HepG2 (cell line): ENCODE data around the gene ZNF287. TPM values are rescaled to one million over a fixed set of nuclear protein-coding genes. Genes with fewer than 3 reads are reported as not detected.

Source experiments
- ATAC-seq: fragments of 200-7000 bp; cut with Tn5 transposase; 3 replicates; pipeline ENCODE4 v1.9.1; 2020; ENCODE audit warnings: mild to moderate bottlenecking, moderate library complexity
- BruUV-seq: library from RNA; stranded (reverse); fragments of 400-500 nt; replicated peaks from 2 replicates; lab custom pipeline; 2021; lab: Mats Ljungman, UMichigan
- CTCF ChIA-PET: fragments of 300-600 bp; formaldehyde crosslinking; extraction: SDS; loops from one replicate; lab custom pipeline; 2021; ENCODE audit warnings: low total read pairs, inconsistent platforms, low intra/inter-chr PET ratio; lab: Yijun Ruan, JAX
- POLR2A ChIA-PET: fragments of 350-600 bp; sonication (Branson Sonifier 250); formaldehyde crosslinking; loops from one replicate; lab custom pipeline; 2020; ENCODE audit warnings: antibody characterized with exemption, inconsistent platforms; lab: Yijun Ruan, JAX
- DNase-seq: peaks from one replicate; pipeline ENCODE4 v3.0.0-alpha.2; 2015; ENCODE audit warnings: low spot score
- FAIRE-seq: peaks from 3 replicates; lab custom pipeline; 2011; peaks lifted over from hg19 to GRCh38; lab: Jason Lieb, UNC
- H2AFZ ChIP-seq: one replicate; pipeline ENCODE4 v1.6.1; 2011; ENCODE audit warnings: low read length, inconsistent platforms
- H3K27ac ChIP-seq: fragments of 300-600 bp; 3 replicates; pipeline ENCODE4 v1.8.0; 2011; ENCODE audit warnings: mixed run types, mild to moderate bottlenecking, mixed read lengths, low read length, inconsistent platforms; ENCODE audit not compliant: insufficient read depth; ENCODE audit errors: extremely low read length
- H3K27me3 ChIP-seq, 2 experiments: fragments of 200-600 bp in 1 of 2; 2 replicates in 1 of 2; 3 replicates in 1 of 2; pipeline versions ENCODE4 v1.6.0 to v1.8.0; 2011; ENCODE audit warnings: low read length in 2 of 2, mild to moderate bottlenecking in 2 of 2, moderate library complexity in 2 of 2, inconsistent platforms in 1 of 2; ENCODE audit not compliant: insufficient read depth in 2 of 2, control insufficient read depth in 1 of 2
- H3K36me3 ChIP-seq, 2 experiments: fragments of 200-600 bp in 1 of 2; replicated peaks in 1 of 2; 2 replicates in 1 of 2; 3 replicates in 1 of 2; pipeline versions ENCODE4 v1.5.1 to v1.8.0; 2011; ENCODE audit warnings: low read length in 2 of 2, inconsistent platforms in 1 of 2; ENCODE audit not compliant: insufficient read depth in 2 of 2, control insufficient read depth in 1 of 2
- H3K4me1 ChIP-seq: 2 replicates; pipeline ENCODE4 v1.5.1; 2012; ENCODE audit warnings: low read length, inconsistent platforms; ENCODE audit not compliant: insufficient read depth
- H3K4me2 ChIP-seq: 2 replicates; pipeline ENCODE4 v1.6.0; 2011; ENCODE audit warnings: low read depth, low read length, inconsistent platforms
- H3K4me3 ChIP-seq, 3 experiments: fragments of 200-600 bp in 1 of 3; sonication (generic), shearing (Covaris generic) in 1 of 3; replicated peaks in 1 of 3; 2 replicates each; pipeline ENCODE4 v1.5.1; 2011 to 2016; ENCODE audit warnings: low read length in 3 of 3, inconsistent platforms in 2 of 3, low read depth in 2 of 3, mild to moderate bottlenecking in 2 of 3, control low read depth in 1 of 3, mixed read lengths in 1 of 3; ENCODE audit not compliant: insufficient read depth in 1 of 3
- H3K79me2 ChIP-seq: one replicate; pipeline ENCODE4 v1.6.1; 2011; ENCODE audit warnings: low read length, inconsistent platforms; ENCODE audit not compliant: insufficient read depth
- H3K9ac ChIP-seq: 2 replicates; pipeline ENCODE4 v1.6.0; 2011; ENCODE audit warnings: mild to moderate bottlenecking, low read depth, low read length, inconsistent platforms; ENCODE audit not compliant: insufficient read depth
- H3K9me3 ChIP-seq: 2 replicates; pipeline ENCODE4 v1.5.1; 2012; ENCODE audit warnings: mild to moderate bottlenecking, low read length
- H4K20me1 ChIP-seq: 2 replicates; pipeline ENCODE4 v1.6.0; 2011; ENCODE audit warnings: inconsistent platforms, mild to moderate bottlenecking, low read length, moderate library complexity; ENCODE audit not compliant: insufficient read depth
- DR1 ChIP-seq: sonication (generic); formaldehyde crosslinking; IDR thresholded peaks from 2 replicates; pipeline ENCODE4 v1.8.0; 2021; ENCODE audit warnings: mild to moderate bottlenecking, missing genetic modification reagents, inconsistent platforms
- ETV6 ChIP-seq: sonication (generic); formaldehyde crosslinking; conservative IDR thresholded peaks from 2 replicates; pipeline ENCODE4 v1.4.0; 2020; ENCODE audit warnings: missing genetic modification reagents
- FLYWCH1 ChIP-seq: sonication (generic); formaldehyde crosslinking; IDR thresholded peaks from 2 replicates; pipeline ENCODE4 v1.8.1; 2023; ENCODE audit warnings: mild to moderate bottlenecking, missing genetic modification reagents
- KDM4B ChIP-seq: sonication (generic); formaldehyde crosslinking; IDR thresholded peaks from 2 replicates; pipeline ENCODE4 v1.4.0; 2020; ENCODE audit warnings: missing genetic modification reagents
- KLF11 ChIP-seq: IDR thresholded peaks from 2 replicates; pipeline ENCODE4 v1.6.1; 2016; ENCODE audit warnings: missing compliant biosample characterization
- NBN ChIP-seq: fragments of 450-650 bp; conservative IDR thresholded peaks from 2 replicates; pipeline ENCODE4 v1.6.1; 2017
- NR3C1 ChIP-seq: sonication (generic); formaldehyde crosslinking; IDR thresholded peaks from 2 replicates; pipeline ENCODE4 v1.4.0; 2020; ENCODE audit warnings: missing genetic modification reagents
- POGZ ChIP-seq: sonication (generic); formaldehyde crosslinking; IDR thresholded peaks from 2 replicates; pipeline ENCODE4 v1.4.0; 2020; ENCODE audit warnings: mild to moderate bottlenecking, missing genetic modification reagents
- RAD51 ChIP-seq: fragments of 450-650 bp; IDR thresholded peaks from 2 replicates; pipeline ENCODE4 v1.6.1; 2016; ENCODE audit warnings: borderline replicate concordance
- RNF2 ChIP-seq: fragments of 450-650 bp; conservative IDR thresholded peaks from 2 replicates; pipeline ENCODE4 v1.6.1; 2016; ENCODE audit warnings: low read depth
- SP140L ChIP-seq: sonication (generic); formaldehyde crosslinking; IDR thresholded peaks from 2 replicates; pipeline ENCODE4 v1.4.0; 2020; ENCODE audit warnings: missing genetic modification reagents, borderline replicate concordance
- ZBTB38 ChIP-seq: sonication (generic); formaldehyde crosslinking; IDR thresholded peaks from 2 replicates; pipeline ENCODE4 v1.5.1; 2020; ENCODE audit warnings: mild to moderate bottlenecking, missing genetic modification reagents
- ZIK1 ChIP-seq: sonication (generic); formaldehyde crosslinking; IDR thresholded peaks from 2 replicates; pipeline ENCODE4 v1.5.0; 2020; ENCODE audit warnings: mild to moderate bottlenecking, low read depth, missing genetic modification reagents, borderline replicate concordance
- ZNF10 ChIP-seq: sonication (generic); formaldehyde crosslinking; IDR thresholded peaks from 2 replicates; pipeline ENCODE4 v1.4.0; 2020; ENCODE audit warnings: mild to moderate bottlenecking, low read depth, missing genetic modification reagents, borderline replicate concordance
- ZNF143 ChIP-seq: sonication (generic); formaldehyde crosslinking; IDR thresholded peaks from 2 replicates; pipeline ENCODE4 v1.4.0; 2020; ENCODE audit warnings: missing genetic modification reagents
- ZNF549 ChIP-seq: sonication (generic); formaldehyde crosslinking; IDR thresholded peaks from 2 replicates; pipeline ENCODE4 v1.5.0; 2020; ENCODE audit warnings: missing genetic modification reagents
- ZNF562 ChIP-seq: sonication (generic); formaldehyde crosslinking; IDR thresholded peaks from 2 replicates; pipeline ENCODE4 v1.8.0; 2022; ENCODE audit warnings: missing genetic modification reagents, borderline replicate concordance
- WGBS: methylation state at CpG from one replicate; pipeline ENCODE4 v1.1.6; 2017; ENCODE audit warnings: low lambda C conversion rate; 5-methylcytosine and 5-hydroxymethylcytosine counted together
- in situ Hi-C: cut with HindIII; loops from 2 replicates; pipeline ENCODE4 v1.10.0; 2017; ENCODE audit warnings: low pct_unique_long_range_greater_than_20kb; ENCODE audit not compliant: extremely low pct_ligation_motif_present
- intact Hi-C: fragments of 100-400 bp; cut with micrococcal nuclease; formaldehyde crosslinking; loops from one replicate; pipeline ENCODE4 v1.10.0; 2022; ENCODE audit not compliant: unreplicated experiment
- polyA plus RNA-seq, 8 experiments: library from polyadenylated mRNA; depleted of rRNA in 3 of 8; stranded (reverse) in 7 of 8; unstranded in 1 of 8; fragments of >200 nt; fragmentation: Illumina TruSeq in 4 of 8; extraction: Trizol in 4 of 8; gene quantifications; 2 replicates each; pipeline versions ENCODE4 v1.2.1 to v1.2.3, GENCODE V29; 2011 to 2016; ENCODE audit warnings: low read depth in 4 of 8, missing spikeins in 1 of 8, mixed read lengths in 1 of 8; ENCODE audit not compliant: insufficient read depth in 1 of 8
- total RNA-seq, 5 experiments: library from RNA; depleted of rRNA; stranded (reverse); fragments of >200 nt; fragmentation: Illumina TruSeq; extraction: Trizol; gene quantifications; 2 replicates each; pipeline ENCODE4 v1.2.3, GENCODE V29; 2016; ENCODE audit warnings: low read depth in 1 of 5
- TF ChIP-seq, protein P1 (sequence below): sonication (generic); formaldehyde crosslinking; IDR thresholded peaks from 2 replicates; pipeline ENCODE4 v1.9.0; 2021; ENCODE audit warnings: missing genetic modification reagents, borderline replicate concordance
- TF ChIP-seq, protein P2 (sequence below): sonication (generic); formaldehyde crosslinking; conservative IDR thresholded peaks from 2 replicates; pipeline ENCODE4 v1.4.0; 2020; ENCODE audit warnings: mild to moderate bottlenecking, missing genetic modification reagents, moderate library complexity
- TF ChIP-seq, protein P3 (sequence below): sonication (generic); formaldehyde crosslinking; IDR thresholded peaks from 2 replicates; pipeline ENCODE4 v1.5.0; 2020; ENCODE audit warnings: missing genetic modification reagents

Gene ZNF287
- total and polyA plus RNA-seq, 2 of the 13 experiments (the other 11 are each of a cell fraction or from before 2014, with no cell fraction given) = 0.21 TPM; not detected in 1

DNA sequence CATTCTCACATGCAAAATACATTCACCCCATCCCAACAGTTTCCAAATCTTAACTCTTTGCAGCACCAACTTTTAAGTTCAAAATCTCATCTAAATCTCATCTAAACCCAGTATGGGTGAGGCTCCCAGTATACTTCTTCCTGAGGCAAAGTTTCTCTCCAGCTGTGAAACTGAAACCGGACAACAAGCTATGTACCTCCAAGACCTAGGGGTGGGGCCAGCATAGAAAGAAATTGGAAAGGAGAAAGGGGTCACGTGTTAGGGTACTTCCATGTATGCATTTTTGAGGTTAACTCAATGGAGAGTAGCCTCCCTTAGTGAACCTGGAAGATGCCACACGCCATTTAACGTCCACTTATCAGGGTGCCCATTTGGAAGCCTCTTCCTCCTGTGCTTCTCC, 53.1 kb downstream of the ZNF287 start:
- Histone ChIP-seq H3K36me3 (no peaks in the 10 kb centered on the region), H2AFZ (no peak overlapping the region), H3K4me2 (no peak overlapping the region), H3K9me3 (no peaks in the 10 kb centered on the region), H3K79me2 (no peaks in the 10 kb centered on the region), H3K27me3 (peaks cover 0 to 36% of the 10 kb centered on the region in 2 experiments; a peak in 3 of 5 replicates), H3K4me3 (no peak overlapping the region), H3K9ac (no peak overlapping the region), H3K4me1 (peaks cover 15% of the 10 kb centered on the region), H4K20me1 (no peaks in the 10 kb centered on the region), H3K27ac (no peak overlapping the region)
- ATAC-seq (no peak), FAIRE-seq (no peak), DNase-seq (no peak)
- intact Hi-C loops = no loop called here
- in situ Hi-C loops = no loop called here
- WGBS = 22% methylated on average over 4 of the region's 4 CpGs
- no peak for TF ChIP-seq ZNF143 (CRISPR knock-in tag)
- no peak for TF ChIP-seq ETV6 (CRISPR knock-in tag)
- TF ChIP-seq ZNF10 (CRISPR knock-in tag) = no peak
- no peak for TF ChIP-seq NR3C1 (CRISPR knock-in tag)
- TF ChIP-seq, protein P1, sequence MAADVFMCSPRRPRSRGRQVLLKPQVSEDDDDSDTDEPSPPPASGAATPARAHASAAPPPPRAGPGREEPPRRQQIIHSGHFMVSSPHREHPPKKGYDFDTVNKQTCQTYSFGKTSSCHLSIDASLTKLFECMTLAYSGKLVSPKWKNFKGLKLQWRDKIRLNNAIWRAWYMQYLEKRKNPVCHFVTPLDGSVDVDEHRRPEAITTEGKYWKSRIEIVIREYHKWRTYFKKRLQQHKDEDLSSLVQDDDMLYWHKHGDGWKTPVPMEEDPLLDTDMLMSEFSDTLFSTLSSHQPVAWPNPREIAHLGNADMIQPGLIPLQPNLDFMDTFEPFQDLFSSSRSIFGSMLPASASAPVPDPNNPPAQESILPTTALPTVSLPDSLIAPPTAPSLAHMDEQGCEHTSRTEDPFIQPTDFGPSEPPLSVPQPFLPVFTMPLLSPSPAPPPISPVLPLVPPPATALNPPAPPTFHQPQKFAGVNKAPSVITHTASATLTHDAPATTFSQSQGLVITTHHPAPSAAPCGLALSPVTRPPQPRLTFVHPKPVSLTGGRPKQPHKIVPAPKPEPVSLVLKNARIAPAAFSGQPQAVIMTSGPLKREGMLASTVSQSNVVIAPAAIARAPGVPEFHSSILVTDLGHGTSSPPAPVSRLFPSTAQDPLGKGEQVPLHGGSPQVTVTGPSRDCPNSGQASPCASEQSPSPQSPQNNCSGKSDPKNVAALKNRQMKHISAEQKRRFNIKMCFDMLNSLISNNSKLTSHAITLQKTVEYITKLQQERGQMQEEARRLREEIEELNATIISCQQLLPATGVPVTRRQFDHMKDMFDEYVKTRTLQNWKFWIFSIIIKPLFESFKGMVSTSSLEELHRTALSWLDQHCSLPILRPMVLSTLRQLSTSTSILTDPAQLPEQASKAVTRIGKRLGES (CRISPR knock-in tag) = no peak
- TF ChIP-seq SP140L (CRISPR knock-in tag) = no peak
- no peak for TF ChIP-seq KDM4B
- TF ChIP-seq DR1 (CRISPR knock-in tag) = no peak
- no peak for TF ChIP-seq ZBTB38 (CRISPR knock-in tag)
- TF ChIP-seq RNF2 = no peak
- TF ChIP-seq ZNF562 (CRISPR knock-in tag) = no peak
- TF ChIP-seq NBN = no peak
- TF ChIP-seq, protein P2, sequence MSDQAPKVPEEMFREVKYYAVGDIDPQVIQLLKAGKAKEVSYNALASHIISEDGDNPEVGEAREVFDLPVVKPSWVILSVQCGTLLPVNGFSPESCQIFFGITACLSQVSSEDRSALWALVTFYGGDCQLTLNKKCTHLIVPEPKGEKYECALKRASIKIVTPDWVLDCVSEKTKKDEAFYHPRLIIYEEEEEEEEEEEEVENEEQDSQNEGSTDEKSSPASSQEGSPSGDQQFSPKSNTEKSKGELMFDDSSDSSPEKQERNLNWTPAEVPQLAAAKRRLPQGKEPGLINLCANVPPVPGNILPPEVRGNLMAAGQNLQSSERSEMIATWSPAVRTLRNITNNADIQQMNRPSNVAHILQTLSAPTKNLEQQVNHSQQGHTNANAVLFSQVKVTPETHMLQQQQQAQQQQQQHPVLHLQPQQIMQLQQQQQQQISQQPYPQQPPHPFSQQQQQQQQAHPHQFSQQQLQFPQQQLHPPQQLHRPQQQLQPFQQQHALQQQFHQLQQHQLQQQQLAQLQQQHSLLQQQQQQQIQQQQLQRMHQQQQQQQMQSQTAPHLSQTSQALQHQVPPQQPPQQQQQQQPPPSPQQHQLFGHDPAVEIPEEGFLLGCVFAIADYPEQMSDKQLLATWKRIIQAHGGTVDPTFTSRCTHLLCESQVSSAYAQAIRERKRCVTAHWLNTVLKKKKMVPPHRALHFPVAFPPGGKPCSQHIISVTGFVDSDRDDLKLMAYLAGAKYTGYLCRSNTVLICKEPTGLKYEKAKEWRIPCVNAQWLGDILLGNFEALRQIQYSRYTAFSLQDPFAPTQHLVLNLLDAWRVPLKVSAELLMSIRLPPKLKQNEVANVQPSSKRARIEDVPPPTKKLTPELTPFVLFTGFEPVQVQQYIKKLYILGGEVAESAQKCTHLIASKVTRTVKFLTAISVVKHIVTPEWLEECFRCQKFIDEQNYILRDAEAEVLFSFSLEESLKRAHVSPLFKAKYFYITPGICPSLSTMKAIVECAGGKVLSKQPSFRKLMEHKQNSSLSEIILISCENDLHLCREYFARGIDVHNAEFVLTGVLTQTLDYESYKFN (CRISPR knock-in tag) = no peak
- no peak for TF ChIP-seq RAD51
- TF ChIP-seq ZIK1 (CRISPR knock-in tag) = no peak
- TF ChIP-seq KLF11 = no peak
- TF ChIP-seq, protein P3, sequence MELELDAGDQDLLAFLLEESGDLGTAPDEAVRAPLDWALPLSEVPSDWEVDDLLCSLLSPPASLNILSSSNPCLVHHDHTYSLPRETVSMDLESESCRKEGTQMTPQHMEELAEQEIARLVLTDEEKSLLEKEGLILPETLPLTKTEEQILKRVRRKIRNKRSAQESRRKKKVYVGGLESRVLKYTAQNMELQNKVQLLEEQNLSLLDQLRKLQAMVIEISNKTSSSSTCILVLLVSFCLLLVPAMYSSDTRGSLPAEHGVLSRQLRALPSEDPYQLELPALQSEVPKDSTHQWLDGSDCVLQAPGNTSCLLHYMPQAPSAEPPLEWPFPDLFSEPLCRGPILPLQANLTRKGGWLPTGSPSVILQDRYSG (CRISPR knock-in tag) = no peak
- TF ChIP-seq POGZ (CRISPR knock-in tag) = no peak
- TF ChIP-seq ZNF549 (CRISPR knock-in tag) = no peak
- no peak for TF ChIP-seq FLYWCH1 (CRISPR knock-in tag)
- ChIA-PET POLR2A (no interaction called here), CTCF (no interaction called here)
- no TSS peak for BruUV-seq
